Activated CD4-positive, alpha-beta memory T cell treated with anti-CD3 and anti-CD28 coated beads, Interleukin-2, amount 10 ng/mL, durations not matched to agents 7 days and 5 days (primary cell): ENCODE results near the gene KRTAP4-9. TPM values are rescaled to one million over a fixed set of nuclear protein-coding genes. Genes with fewer than 3 reads are reported as not detected.

Experiments
- CTCF ChIA-PET: fragments of 350-600 bp; sonication (Branson Sonifier 250); formaldehyde crosslinking; loops from one replicate; lab custom pipeline; 2021; ENCODE audit warnings: antibody characterized with exemption, inconsistent platforms; lab: Charles Lee
- POLR2A ChIA-PET: fragments of 350-600 bp; sonication (Branson Sonifier 250); formaldehyde crosslinking; loops from one replicate; lab custom pipeline; 2021; ENCODE audit warnings: antibody characterized with exemption; lab: Charles Lee
- DNase-seq: peaks from one replicate; pipeline ENCODE4 v3.0.0-alpha.2; 2020
- H3K27ac Mint-ChIP-seq: one replicate; pipeline ENCODE4 v1.8.0; 2021; ENCODE audit warnings: mild to moderate bottlenecking, mixed read lengths
- H3K27me3 Mint-ChIP-seq: one replicate; pipeline ENCODE4 v1.8.0; 2021; ENCODE audit warnings: mixed read lengths
- H3K36me3 Mint-ChIP-seq: one replicate; pipeline ENCODE4 v1.8.0; 2021; ENCODE audit warnings: low read depth, mixed read lengths
- H3K4me1 Mint-ChIP-seq: one replicate; pipeline ENCODE4 v1.8.0; 2021; ENCODE audit warnings: mixed read lengths
- H3K4me3 Mint-ChIP-seq: one replicate; pipeline ENCODE4 v1.8.0; 2021; ENCODE audit warnings: mild to moderate bottlenecking, mixed read lengths
- H3K9me3 Mint-ChIP-seq: one replicate; pipeline ENCODE4 v1.8.0; 2021; ENCODE audit warnings: mixed read lengths
- total RNA-seq, 2 experiments: library from RNA; stranded (reverse); gene quantifications; one replicate each; pipeline ENCODE4 v1.2.3, GENCODE V29; 2021

Gene KRTAP4-9
- total RNA-seq, 2 experiments from 2014 or later: not detected

GRCh38 chr17:41150026-41150425 is 44.8 kb downstream of the KRTAP4-9 start:
- Mint-ChIP-seq H3K27ac (no peak overlapping the region), H3K4me3 (no peak overlapping the region), H3K36me3 (no peaks in the 10 kb centered on the region), H3K9me3 (no peaks in the 10 kb centered on the region), H3K27me3 (peaks cover 3% of the 10 kb centered on the region), H3K4me1 (no peaks in the 10 kb centered on the region)
- CTCF ChIA-PET: no interaction called here
- no peak for DNase-seq
- POLR2A ChIA-PET: no interaction called here

- H3K27ac Mint-ChIP-seq: no peak overlapping the region
- ChIA-PET POLR2A (no interaction called here), CTCF (no interaction called here)
- H3K36me3 Mint-ChIP-seq: no peaks in the 10 kb centered on the region
- no peaks in the 10 kb centered on the region for H3K9me3 Mint-ChIP-seq
- no peaks in the 10 kb centered on the region for H3K4me1 Mint-ChIP-seq
- DNase-seq: no peak
- peaks cover 8% of the 10 kb centered on the region for H3K27me3 Mint-ChIP-seq
- H3K4me3 Mint-ChIP-seq: no peak overlapping the region
These were observed 46.3 kb downstream of the KRTAP4-9 start for GRCh38 chr17:41151525-41151924.

- POLR2A ChIA-PET: no interaction called here
These were observed 48.7 kb downstream of the KRTAP4-9 start for GRCh38 chr17:41153856-41154255.

More at GRCh38 chr17:41153856-41154255, 48.7 kb downstream of the KRTAP4-9 start:
- DNase-seq: no peak
- Mint-ChIP-seq H3K9me3 (no peaks in the 10 kb centered on the region), H3K4me1 (no peaks in the 10 kb centered on the region), H3K27ac (no peak overlapping the region), H3K27me3 (peaks cover 10% of the 10 kb centered on the region), H3K4me3 (no peak overlapping the region), H3K36me3 (no peaks in the 10 kb centered on the region)
- CTCF ChIA-PET: no interaction called here

Other genes with a start within 250 kb of the KRTAP4-9 start
- gene KRT12, start 238.2 kb upstream of the KRTAP4-9 start, total RNA-seq: not detected
- not detected for gene KRT20, start 220.1 kb upstream of the KRTAP4-9 start, total RNA-seq
- gene KRT23, start 167.7 kb upstream of the KRTAP4-9 start, total RNA-seq: not detected
- gene KRT39, start 138.4 kb upstream of the KRTAP4-9 start, total RNA-seq: not detected
- gene KRT40, start 121.1 kb upstream of the KRTAP4-9 start, total RNA-seq: not detected
- gene KRTAP3-3, start 111.2 kb upstream of the KRTAP4-9 start, total RNA-seq: not detected
- not detected for gene KRTAP3-2, start 105.5 kb upstream of the KRTAP4-9 start, total RNA-seq
- gene KRTAP3-1, start 96.3 kb upstream of the KRTAP4-9 start, total RNA-seq: not detected
- gene KRTAP1-5, start 78.2 kb upstream of the KRTAP4-9 start, total RNA-seq: not detected
- gene KRTAP1-4, start 75.2 kb upstream of the KRTAP4-9 start, total RNA-seq: not detected
- not detected for gene KRTAP1-3, start 70.5 kb upstream of the KRTAP4-9 start, total RNA-seq
- not detected for gene KRTAP1-1, start 63.9 kb upstream of the KRTAP4-9 start, total RNA-seq
- not detected for gene KRTAP2-1, start 58.1 kb upstream of the KRTAP4-9 start, total RNA-seq
- not detected for gene KRTAP2-2, start 50.2 kb upstream of the KRTAP4-9 start, total RNA-seq
- gene KRTAP2-3, start 45.3 kb upstream of the KRTAP4-9 start, total RNA-seq: not detected
- not detected for gene KRTAP2-4, start 39.5 kb upstream of the KRTAP4-9 start, total RNA-seq
- not detected for gene KRTAP4-7, start 21.2 kb upstream of the KRTAP4-9 start, total RNA-seq
- gene KRTAP4-8, start 7.2 kb upstream of the KRTAP4-9 start, total RNA-seq: not detected
- gene KRTAP4-16, start 3.2 kb upstream of the KRTAP4-9 start, total RNA-seq: not detected
- not detected for gene KRTAP4-11, start 13.0 kb downstream of the KRTAP4-9 start, total RNA-seq
- not detected for gene KRTAP4-12, start 18.8 kb downstream of the KRTAP4-9 start, total RNA-seq
- not detected for gene KRTAP4-6, start 35.2 kb downstream of the KRTAP4-9 start, total RNA-seq
- gene KRTAP4-5, start 44.4 kb downstream of the KRTAP4-9 start, total RNA-seq: not detected
- gene KRTAP4-4, start 55.4 kb downstream of the KRTAP4-9 start, total RNA-seq: not detected
- not detected for gene KRTAP4-3, start 62.8 kb downstream of the KRTAP4-9 start, total RNA-seq
- not detected for gene KRTAP4-2, start 72.8 kb downstream of the KRTAP4-9 start, total RNA-seq
- not detected for gene KRTAP4-1, start 79.5 kb downstream of the KRTAP4-9 start, total RNA-seq
- not detected for gene KRTAP9-1, start 84.5 kb downstream of the KRTAP4-9 start, total RNA-seq
- gene KRTAP9-2, start 121.3 kb downstream of the KRTAP4-9 start, total RNA-seq: not detected
- not detected for gene KRTAP9-3, start 127.1 kb downstream of the KRTAP4-9 start, total RNA-seq
- not detected for gene KRTAP9-8, start 132.6 kb downstream of the KRTAP4-9 start, total RNA-seq
- gene KRTAP9-4, start 144.3 kb downstream of the KRTAP4-9 start, total RNA-seq: not detected
- not detected for gene KRTAP9-9, start 150.0 kb downstream of the KRTAP4-9 start, total RNA-seq
- not detected for gene KRTAP9-6, start 160.0 kb downstream of the KRTAP4-9 start, total RNA-seq
- gene KRTAP9-7, start 170.3 kb downstream of the KRTAP4-9 start, total RNA-seq: not detected
- gene KRTAP29-1, start 197.5 kb downstream of the KRTAP4-9 start, total RNA-seq: not detected
- under 1 TPM in 1 of 2 experiments, not detected in 1; 0.13 TPM for gene KRTAP16-1, start 203.9 kb downstream of the KRTAP4-9 start, total RNA-seq
- gene KRTAP17-1, start 210.3 kb downstream of the KRTAP4-9 start, total RNA-seq: not detected
- gene KRT33A, start 245.4 kb downstream of the KRTAP4-9 start, total RNA-seq: not detected